Liver (tissue), 3 donors: ENCODE measurements around the gene HOXA3.

Experiments
- ATF3 ChIP-seq: IDR thresholded peaks from 2 replicates; pipeline ENCODE4 v1.6.1; 2016; ENCODE audit warnings: antibody characterized with exemption
- CTCF ChIP-seq: fragments of 150-350 bp; IDR thresholded peaks from 2 replicates; pipeline ENCODE4 v1.5.1; 2017; ENCODE audit warnings: improper control_type of control experiment, low read depth, low read length; ENCODE audit not compliant: missing input control
- EGR1 ChIP-seq, 2 donors: IDR thresholded peaks; 2 replicates each; pipeline ENCODE4 v1.6.1; 2016 to 2018; ENCODE audit warnings: antibody characterized with exemption in 2 of 2, low read depth in 2 of 2
- FOXA1 ChIP-seq: IDR thresholded peaks from 2 replicates; pipeline ENCODE4 v1.6.1; 2016; ENCODE audit warnings: antibody characterized with exemption
- FOXA2 ChIP-seq: IDR thresholded peaks from 2 replicates; pipeline ENCODE4 v1.6.1; 2016; ENCODE audit warnings: antibody characterized with exemption
- GABPA ChIP-seq, 2 donors: IDR thresholded peaks in 1 of 2; conservative IDR thresholded peaks in 1 of 2; 2 replicates each; pipeline ENCODE4 v1.6.1; 2016; ENCODE audit warnings: antibody characterized with exemption in 2 of 2, mild to moderate bottlenecking in 1 of 2, moderate library complexity in 1 of 2
- JUND ChIP-seq, 2 donors: IDR thresholded peaks; 2 replicates each; pipeline ENCODE4 v1.6.1; 2016; ENCODE audit warnings: antibody characterized with exemption in 2 of 2
- MAX ChIP-seq: IDR thresholded peaks from 2 replicates; pipeline ENCODE4 v1.6.1; 2016; ENCODE audit warnings: antibody characterized with exemption
- RAD21 ChIP-seq, 2 donors: IDR thresholded peaks; 2 replicates each; pipeline ENCODE4 v1.6.1; 2016; ENCODE audit warnings: antibody characterized with exemption in 2 of 2, mild to moderate bottlenecking in 2 of 2
- REST ChIP-seq: IDR thresholded peaks from 2 replicates; pipeline ENCODE4 v1.6.1; 2016; ENCODE audit warnings: antibody characterized with exemption, mild to moderate bottlenecking
- RXRA ChIP-seq, 2 donors: IDR thresholded peaks; 2 replicates each; pipeline ENCODE4 v1.6.1; 2017 to 2018; ENCODE audit warnings: antibody characterized with exemption in 2 of 2, mild to moderate bottlenecking in 1 of 2
- TAF1 ChIP-seq: conservative IDR thresholded peaks from 2 replicates; pipeline ENCODE4 v1.6.1; 2016; ENCODE audit warnings: antibody characterized with exemption, mild to moderate bottlenecking
- YY1 ChIP-seq: IDR thresholded peaks from 2 replicates; pipeline ENCODE4 v1.6.1; 2016; ENCODE audit warnings: antibody characterized with exemption, mild to moderate bottlenecking
- ZBTB33 ChIP-seq: IDR thresholded peaks from 2 replicates; pipeline ENCODE4 v1.6.1; 2016; ENCODE audit warnings: antibody characterized with exemption
- donor health status: healthy.
- donor health status: healthy.

GRCh38 chr7:27079234-27079975, 73.0 kb downstream of the HOXA3 start:
- TF ChIP-seq TAF1 (no peak), CTCF (no peak), EGR1 (IDR thresholded peaks at IDR 0.05; ENCODE audit: low read depth in 2 of 2) (no peak), REST (no peak), ZBTB33 (no peak), YY1 (no peak), FOXA1 (no peak), MAX (no peak), GABPA (IDR thresholded peaks at IDR 0.05 in 1 of 2, conservative IDR thresholded peaks at IDR 0.05 in 1 of 2) (no peak), RAD21 (IDR thresholded peaks at IDR 0.05) (no peak), RXRA (IDR thresholded peaks at IDR 0.05) (no peak), ATF3 (no peak), JUND (IDR thresholded peaks at IDR 0.05) (no peak), FOXA2 (no peak)
